Fibroblast of the aortic adventitia (primary cell): ENCODE measurements around the gene KLF7. TPM values are rescaled to one million over a fixed set of nuclear protein-coding genes. Genes with fewer than 3 reads are reported as not detected.
A peak's percentile ranks its signal among the peaks of the same experiment; 100 is the strongest.

ENCODE experiments used
- DNase-seq: peaks from one replicate; pipeline ENCODE4 v3.0.0-alpha.2; 2010; ENCODE audit warnings: low read depth
- H3K4me3 ChIP-seq: 2 replicates; pipeline ENCODE4 v1.5.1; 2011; ENCODE audit warnings: low read depth, mild to moderate bottlenecking, control low read depth, low read length, moderate library complexity
- small RNA-seq: library from RNA; depleted of rRNA; stranded (forward); fragments of <200 nt; gene quantifications from one replicate; pipeline ENCODE3, GENCODE V24; 2012
- total RNA-seq: library from RNA; depleted of rRNA; stranded (reverse); fragments of >200 nt; gene quantifications from 2 replicates; pipeline ENCODE4 v1.2.3, GENCODE V29; 2012; ENCODE audit warnings: low replicate concordance
- TF ChIP-seq, protein P1 (sequence below): IDR thresholded peaks from 2 replicates; pipeline ENCODE4 v1.5.1; 2011; ENCODE audit warnings: mild to moderate bottlenecking, low read length, control low read depth, inconsistent platforms; ENCODE audit not compliant: insufficient read depth

Gene KLF7
- total RNA-seq, 1 donor: 38.5 TPM

DNA sequence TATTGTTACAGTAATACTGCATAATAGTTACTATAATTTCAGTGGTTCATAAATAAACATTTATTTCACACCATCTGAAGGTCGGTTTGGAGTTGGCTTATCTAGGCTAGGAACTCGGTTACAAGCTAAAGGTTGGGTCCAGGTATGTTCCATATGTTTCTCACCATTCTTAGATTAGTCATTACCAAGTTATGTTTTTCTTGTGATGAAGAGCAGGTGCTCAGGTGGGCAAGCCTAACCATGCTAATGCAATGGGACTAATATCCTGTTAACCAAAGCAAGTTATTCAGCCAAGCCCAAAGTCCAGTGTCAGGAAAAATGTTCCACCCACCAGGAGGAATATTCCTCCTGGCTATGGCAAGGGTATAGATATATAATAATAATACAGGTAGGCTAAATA, 133.3 kb downstream of the KLF7 start:
- TF ChIP-seq, protein P1, sequence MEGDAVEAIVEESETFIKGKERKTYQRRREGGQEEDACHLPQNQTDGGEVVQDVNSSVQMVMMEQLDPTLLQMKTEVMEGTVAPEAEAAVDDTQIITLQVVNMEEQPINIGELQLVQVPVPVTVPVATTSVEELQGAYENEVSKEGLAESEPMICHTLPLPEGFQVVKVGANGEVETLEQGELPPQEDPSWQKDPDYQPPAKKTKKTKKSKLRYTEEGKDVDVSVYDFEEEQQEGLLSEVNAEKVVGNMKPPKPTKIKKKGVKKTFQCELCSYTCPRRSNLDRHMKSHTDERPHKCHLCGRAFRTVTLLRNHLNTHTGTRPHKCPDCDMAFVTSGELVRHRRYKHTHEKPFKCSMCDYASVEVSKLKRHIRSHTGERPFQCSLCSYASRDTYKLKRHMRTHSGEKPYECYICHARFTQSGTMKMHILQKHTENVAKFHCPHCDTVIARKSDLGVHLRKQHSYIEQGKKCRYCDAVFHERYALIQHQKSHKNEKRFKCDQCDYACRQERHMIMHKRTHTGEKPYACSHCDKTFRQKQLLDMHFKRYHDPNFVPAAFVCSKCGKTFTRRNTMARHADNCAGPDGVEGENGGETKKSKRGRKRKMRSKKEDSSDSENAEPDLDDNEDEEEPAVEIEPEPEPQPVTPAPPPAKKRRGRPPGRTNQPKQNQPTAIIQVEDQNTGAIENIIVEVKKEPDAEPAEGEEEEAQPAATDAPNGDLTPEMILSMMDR: no peak
- no peak overlapping the region for H3K4me3 ChIP-seq
- no peak for DNase-seq

Small RNA genes within 50 kb of the gene (small RNA-seq; reads per million reads assigned to genes)
- gene MIR2355: 3.0 reads per million, percentile 80 among the genes with 10 or more reads in this experiment
- gene MIR7845: not detected

Other genes with a start within 250 kb of the KLF7 start
- 0.18 TPM in 1 of 2 replicates, not detected in the other for gene CPO, start 226.4 kb downstream of the KLF7 start, total RNA-seq